ENCODE measurements around the gene GUK1. TPM values are rescaled to one million over a fixed set of nuclear protein-coding genes. Genes with fewer than 3 reads are reported as not detected.

The GUK1 gene
- total RNA-seq, 2 experiments from 2014 or later = 154 to 197 TPM

GRCh38 chr1:228145463-228146416, 5.7 kb downstream of the GUK1 start:
- no peak overlapping the region for H3K27ac ChIP-seq (ENCODE audit: low read depth, low read length, poor library complexity, severe bottlenecking)
- ChIA-PET CTCF (ENCODE audit: unreplicated experiment) (no interaction called here), POLR2A (no interaction called here)
- H3K79me2 ChIP-seq (ENCODE audit: insufficient read depth, low read depth, low read length) = peaks cover 42% of the 10 kb centered on the region
- BruUV-seq (replicated peaks) = no TSS peak
- H3K4me1 ChIP-seq (ENCODE audit: insufficient read depth, low read length, poor library complexity, severe bottlenecking) = peaks cover 52% of the 10 kb centered on the region
- no peak for DNase-seq (ENCODE audit: low spot score)
- H3K4me3 ChIP-seq (ENCODE audit: low read depth, low read length, poor library complexity, severe bottlenecking) = no peak overlapping the region
- no peak for TF ChIP-seq EZH2phosphoT487 (IDR thresholded peaks at IDR 0.05; ENCODE audit: borderline replicate concordance, low read depth, low read length)
- no peak for TF ChIP-seq CTCF (conservative IDR thresholded peaks at IDR 0.05; ENCODE audit: low read length)
- intact Hi-C loops (cut with micrococcal nuclease; ENCODE audit: unreplicated experiment) = no loop called here
- peaks cover 16% of the 10 kb centered on the region; the same call in 1 of the 2 replicates for H4K20me1 ChIP-seq (ENCODE audit: insufficient read depth, low read length)
- peaks cover 53% of the 10 kb centered on the region for H3K36me3 ChIP-seq (ENCODE audit: insufficient read depth, low read length)
- H2AFZ ChIP-seq (ENCODE audit: low read length) = no peak overlapping the region
- no peaks in the 10 kb centered on the region for H3K9me2 ChIP-seq (ENCODE audit: insufficient read depth, low read length)
- no peak overlapping the region for H3K4me2 ChIP-seq (ENCODE audit: low read length)
- no peaks in the 10 kb centered on the region for H3K9me3 ChIP-seq (ENCODE audit: low read length)

- ChIA-PET CTCF (ENCODE audit: unreplicated experiment) (no interaction called here), POLR2A (no interaction called here)
- no peak for DNase-seq (ENCODE audit: low spot score)
- Histone ChIP-seq H3K9me3 (ENCODE audit: low read length) (no peaks in the 10 kb centered on the region), H3K27ac (ENCODE audit: low read depth, low read length, poor library complexity, severe bottlenecking) (no peak overlapping the region), H3K4me2 (ENCODE audit: low read length) (no peak overlapping the region), H3K79me2 (ENCODE audit: insufficient read depth, low read depth, low read length) (peaks cover 33% of the 10 kb centered on the region), H2AFZ (ENCODE audit: low read length) (no peak overlapping the region), H3K9me2 (ENCODE audit: insufficient read depth, low read length) (no peaks in the 10 kb centered on the region), H3K4me3 (ENCODE audit: low read depth, low read length, poor library complexity, severe bottlenecking) (no peak overlapping the region), H3K36me3 (ENCODE audit: insufficient read depth, low read length) (peaks cover 51% of the 10 kb centered on the region), H4K20me1 (ENCODE audit: insufficient read depth, low read length) (peaks cover 16% of the 10 kb centered on the region; the same call in 1 of the 2 replicates), H3K4me1 (ENCODE audit: insufficient read depth, low read length, poor library complexity, severe bottlenecking) (peaks cover 48% of the 10 kb centered on the region)
- TF ChIP-seq CTCF (conservative IDR thresholded peaks at IDR 0.05; ENCODE audit: low read length) (no peak), EZH2phosphoT487 (IDR thresholded peaks at IDR 0.05; ENCODE audit: borderline replicate concordance, low read depth, low read length) (no peak)
- intact Hi-C loops (cut with micrococcal nuclease; ENCODE audit: unreplicated experiment) = no loop called here
- BruUV-seq (replicated peaks) = no TSS peak
Measured at GRCh38 chr1:228146417-228147150, 6.5 kb downstream of the GUK1 start.
